ENCODE results near the gene TTC38. TPM values are rescaled to one million over a fixed set of nuclear protein-coding genes. Genes with fewer than 3 reads are reported as not detected.
A peak's percentile ranks its signal among the peaks of the same experiment; 100 is the strongest.

Gene TTC38
- total and polyA plus RNA-seq, 4 experiments from 2014 or later: 3.9 to 8.2 (median 5.3) TPM

GRCh38 chr22:46290843-46291785 is 23.3 kb downstream of the TTC38 start:
- no peak overlapping the region for H3K4me3 ChIP-seq (ENCODE audit: low read length in 2 of 2)
- no peaks in the 10 kb centered on the region for H3K9me3 ChIP-seq (ENCODE audit: control insufficient read depth in 1 of 2, low read length in 2 of 2)
- intact Hi-C loops (cut with micrococcal nuclease): no loop called here
- no peaks in the 10 kb centered on the region for H3K27me3 Mint-ChIP-seq
- peaks cover 0 to 2% (median 0%) of the 10 kb centered on the region in 8 donors for H3K9me3 Mint-ChIP-seq
- peaks cover 24% of the 10 kb centered on the region for H3K4me1 ChIP-seq (ENCODE audit: insufficient read depth, low read length)
- H3K27ac ChIP-seq (ENCODE audit: low read depth, low read length): no peak overlapping the region
- no peak overlapping the region for H3K4me3 Mint-ChIP-seq
- no peak for DNase-seq
- peak overlapping the region in 1 of 7 donors; percentile 48 for H3K27ac Mint-ChIP-seq
- peaks cover 12 to 31% (median 19%) of the 10 kb centered on the region in 4 donors for H3K4me1 Mint-ChIP-seq
- peaks cover 6 to 8% of the 10 kb centered on the region in 2 donors for H3K36me3 Mint-ChIP-seq
- ChIA-PET POLR2A (ENCODE audit: partially characterized antibody) (no interaction called here), CTCF (ENCODE audit: partially characterized antibody) (interaction anchor here (0.6 kb wide), 1 partner anchor 138 kb away, joined by 3 read pairs; no protein-coding TSS in a partner anchor)
- no peaks in the 10 kb centered on the region for H3K36me3 ChIP-seq (ENCODE audit: insufficient read depth, low read length)
- no peaks in the 10 kb centered on the region for H3K27me3 ChIP-seq (ENCODE audit: insufficient read depth, low read length)

- Histone ChIP-seq H3K9me3 (ENCODE audit: control insufficient read depth in 1 of 2, low read length in 2 of 2) (no peaks in the 10 kb centered on the region), H3K36me3 (ENCODE audit: insufficient read depth, low read length) (no peaks in the 10 kb centered on the region), H3K4me3 (ENCODE audit: low read length in 2 of 2) (no peak overlapping the region), H3K27me3 (ENCODE audit: insufficient read depth, low read length) (no peaks in the 10 kb centered on the region), H3K27ac (ENCODE audit: low read depth, low read length) (no peak overlapping the region), H3K4me1 (ENCODE audit: insufficient read depth, low read length) (peaks cover 29% of the 10 kb centered on the region)
- Mint-ChIP-seq H3K27ac (peak overlapping the region in 2 of 7 donors; percentile 41 to 91), H3K9me3 (peaks cover 0 to 2% (median 0%) of the 10 kb centered on the region in 8 donors), H3K36me3 (peaks cover 6 to 12% of the 10 kb centered on the region in 2 donors), H3K4me3 (no peak overlapping the region), H3K4me1 (peaks cover 16 to 37% (median 25%) of the 10 kb centered on the region in 4 donors), H3K27me3 (no peaks in the 10 kb centered on the region)
- no peak for DNase-seq
- intact Hi-C loops (cut with micrococcal nuclease): no loop called here
- ChIA-PET CTCF (ENCODE audit: partially characterized antibody) (no interaction called here), POLR2A (ENCODE audit: partially characterized antibody) (no interaction called here)
These were observed 24.4 kb downstream of the TTC38 start for GRCh38 chr22:46292173-46292572.

- DNase-seq: no peak
- ChIA-PET CTCF (ENCODE audit: partially characterized antibody) (no interaction called here), POLR2A (ENCODE audit: partially characterized antibody) (no interaction called here)
- Histone ChIP-seq H3K4me3 (ENCODE audit: low read length in 2 of 2) (no peak overlapping the region), H3K4me1 (ENCODE audit: insufficient read depth, low read length) (peaks cover 31% of the 10 kb centered on the region), H3K36me3 (ENCODE audit: insufficient read depth, low read length) (no peaks in the 10 kb centered on the region), H3K27ac (ENCODE audit: low read depth, low read length) (no peak overlapping the region), H3K9me3 (ENCODE audit: control insufficient read depth in 1 of 2, low read length in 2 of 2) (no peaks in the 10 kb centered on the region), H3K27me3 (ENCODE audit: insufficient read depth, low read length) (no peaks in the 10 kb centered on the region)
- peak overlapping the region in 1 of 7 donors; percentile 91 for H3K27ac Mint-ChIP-seq
- H3K4me3 Mint-ChIP-seq: no peak overlapping the region
- H3K27me3 Mint-ChIP-seq: no peaks in the 10 kb centered on the region
- H3K9me3 Mint-ChIP-seq: peaks cover 0 to 2% (median 0%) of the 10 kb centered on the region in 8 donors
- peaks cover 15 to 37% (median 25%) of the 10 kb centered on the region in 4 donors for H3K4me1 Mint-ChIP-seq
- H3K36me3 Mint-ChIP-seq: peaks cover 6 to 10% of the 10 kb centered on the region in 2 donors
- intact Hi-C loops (cut with micrococcal nuclease): no loop called here
These were observed 24.9 kb downstream of the TTC38 start for GRCh38 chr22:46292732-46293131.

GRCh38 chr22:46293577-46294260 is 25.9 kb downstream of the TTC38 start:
- Histone ChIP-seq H3K4me3 (ENCODE audit: low read length in 2 of 2) (no peak overlapping the region), H3K27ac (ENCODE audit: low read depth, low read length) (no peak overlapping the region), H3K36me3 (ENCODE audit: insufficient read depth, low read length) (no peaks in the 10 kb centered on the region), H3K27me3 (ENCODE audit: insufficient read depth, low read length) (no peaks in the 10 kb centered on the region), H3K4me1 (ENCODE audit: insufficient read depth, low read length) (peaks cover 21% of the 10 kb centered on the region), H3K9me3 (ENCODE audit: control insufficient read depth in 1 of 2, low read length in 2 of 2) (no peaks in the 10 kb centered on the region)
- no peak for DNase-seq
- intact Hi-C loops (cut with micrococcal nuclease): no loop called here
- peaks cover 0 to 2% (median 0%) of the 10 kb centered on the region in 8 donors for H3K9me3 Mint-ChIP-seq
- peaks cover 6 to 10% of the 10 kb centered on the region in 2 donors for H3K36me3 Mint-ChIP-seq
- no peaks in the 10 kb centered on the region for H3K27me3 Mint-ChIP-seq
- POLR2A ChIA-PET (ENCODE audit: partially characterized antibody): no interaction called here
- H3K4me1 Mint-ChIP-seq: peaks cover 14 to 27% (median 19%) of the 10 kb centered on the region in 4 donors
- CTCF ChIA-PET (ENCODE audit: partially characterized antibody): interaction anchor here (0.7 kb wide), 1 partner anchor 159 kb away, joined by 3 read pairs; no protein-coding TSS in a partner anchor
- no peak overlapping the region for H3K4me3 Mint-ChIP-seq
- peak overlapping the region in 4 of 7 donors; percentile 13 to 68 (median 42) for H3K27ac Mint-ChIP-seq

GRCh38 chr22:46294784-46295183 is 27.0 kb downstream of the TTC38 start:
- no peaks in the 10 kb centered on the region for H3K27me3 ChIP-seq (ENCODE audit: insufficient read depth, low read length)
- no peaks in the 10 kb centered on the region for H3K36me3 ChIP-seq (ENCODE audit: insufficient read depth, low read length)
- Mint-ChIP-seq H3K27ac (peak overlapping the region in 6 of 7 donors; percentile 55 to 87 (median 83)), H3K4me1 (peaks cover 14 to 26% (median 19%) of the 10 kb centered on the region in 4 donors), H3K36me3 (peaks cover 6 to 10% of the 10 kb centered on the region in 2 donors), H3K9me3 (peaks cover 0 to 2% (median 0%) of the 10 kb centered on the region in 8 donors), H3K27me3 (no peaks in the 10 kb centered on the region), H3K4me3 (peak overlapping the region in 5 of 8 donors; percentile 37 to 90 (median 60))
- intact Hi-C loops (cut with micrococcal nuclease): loop anchor here (5.0 kb wide), 1 partner anchor 282 kb away; no protein-coding TSS in a partner anchor
- DNase-seq: no peak
- H3K9me3 ChIP-seq (ENCODE audit: control insufficient read depth in 1 of 2, low read length in 2 of 2): no peaks in the 10 kb centered on the region
- H3K4me3 ChIP-seq (ENCODE audit: low read length in 2 of 2): no peak overlapping the region
- no peak overlapping the region for H3K27ac ChIP-seq (ENCODE audit: low read depth, low read length)
- POLR2A ChIA-PET (ENCODE audit: partially characterized antibody): interaction anchor here (2.4 to 2.9 kb wide), 2 partner anchors 27 to 259 kb away, joined by 14 to 18 read pairs; partner anchors contain the start of gene TTC38
- H3K4me1 ChIP-seq (ENCODE audit: insufficient read depth, low read length): peaks cover 19% of the 10 kb centered on the region
- CTCF ChIA-PET (ENCODE audit: partially characterized antibody): interaction anchor here (0.7 to 2.0 kb wide), 3 partner anchors 18 to 173 kb away, joined by 3 to 22 read pairs (median 4); no protein-coding TSS in a partner anchor

GRCh38 chr22:46295277-46295971 is 27.6 kb downstream of the TTC38 start:
- H3K4me1 Mint-ChIP-seq: peaks cover 14 to 26% (median 19%) of the 10 kb centered on the region in 4 donors
- peak overlapping the region; percentile 48 to 63 for H3K4me3 ChIP-seq (ENCODE audit: low read length in 2 of 2)
- H3K4me3 Mint-ChIP-seq: peak overlapping the region; percentile 79 to 97 (median 91)
- no peaks in the 10 kb centered on the region for H3K27me3 Mint-ChIP-seq
- H3K27ac ChIP-seq (ENCODE audit: low read depth, low read length): peak overlapping the region; percentile 81
- DNase-seq: no peak
- peaks cover 6 to 10% of the 10 kb centered on the region in 2 donors for H3K36me3 Mint-ChIP-seq
- ChIA-PET CTCF (ENCODE audit: partially characterized antibody) (interaction anchor here (0.8 to 2.1 kb wide), 11 partner anchors 9 to 289 kb away, joined by 3 to 22 read pairs (median 4); partner anchors contain the start of genes CDPF1 and TRMU), POLR2A (ENCODE audit: partially characterized antibody) (interaction anchor here (1.0 to 2.9 kb wide), 12 partner anchors 9 to 259 kb away, joined by 3 to 44 read pairs (median 8); partner anchors contain the start of genes CDPF1, PPARA, TRMU and TTC38)
- peaks cover 0 to 2% (median 0%) of the 10 kb centered on the region in 8 donors for H3K9me3 Mint-ChIP-seq
- intact Hi-C loops (cut with micrococcal nuclease): loop anchor here (5.0 kb wide), 1 partner anchor 283 kb away; no protein-coding TSS in a partner anchor
- H3K4me1 ChIP-seq (ENCODE audit: insufficient read depth, low read length): peaks cover 19% of the 10 kb centered on the region
- H3K27ac Mint-ChIP-seq: peak overlapping the region; percentile 54 to 99 (median 93)
- no peaks in the 10 kb centered on the region for H3K36me3 ChIP-seq (ENCODE audit: insufficient read depth, low read length)
- H3K27me3 ChIP-seq (ENCODE audit: insufficient read depth, low read length): no peaks in the 10 kb centered on the region
- no peaks in the 10 kb centered on the region for H3K9me3 ChIP-seq (ENCODE audit: control insufficient read depth in 1 of 2, low read length in 2 of 2)

All from CD4-positive, alpha-beta memory T cell (primary cell).